ENCODE measurements around the gene EFEMP1.

DNA sequence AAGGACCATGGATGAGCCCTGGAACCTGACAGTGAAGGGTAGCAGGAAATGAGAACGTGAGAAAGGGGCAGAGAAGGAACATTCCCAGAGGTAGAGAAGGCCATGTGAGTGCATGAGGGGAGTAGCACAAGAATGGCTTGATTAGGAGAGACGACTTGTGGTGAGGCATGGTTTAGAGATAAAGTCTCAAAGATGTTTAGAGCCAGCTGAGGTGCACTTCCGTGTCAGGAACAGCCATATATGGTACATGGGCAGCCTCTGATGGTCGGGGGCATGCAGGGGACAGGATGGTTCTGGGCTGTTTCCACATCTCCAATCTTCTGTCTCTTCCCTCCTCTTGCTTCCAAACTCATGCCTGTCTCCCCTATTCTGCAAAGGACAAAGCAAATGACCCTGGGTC is 28.8 kb upstream of the EFEMP1 start:
- TF ChIP-seq POLR2AphosphoS5 (IDR thresholded peaks at IDR 0.05; ENCODE audit: low read depth, low read length), result no peak
- TF ChIP-seq POLR2A (IDR thresholded peaks at IDR 0.05; ENCODE audit: low read depth, low read length), result no peak

Measured in GM12892 (cell line).